ENCODE data around the gene TTN. TPM values are rescaled to one million over a fixed set of nuclear protein-coding genes. Genes with fewer than 3 reads are reported as not detected.

TTN gene
- total and polyA plus RNA-seq, 2 experiments from 2014 or later = 12.5 to 15.7 TPM

DNA sequence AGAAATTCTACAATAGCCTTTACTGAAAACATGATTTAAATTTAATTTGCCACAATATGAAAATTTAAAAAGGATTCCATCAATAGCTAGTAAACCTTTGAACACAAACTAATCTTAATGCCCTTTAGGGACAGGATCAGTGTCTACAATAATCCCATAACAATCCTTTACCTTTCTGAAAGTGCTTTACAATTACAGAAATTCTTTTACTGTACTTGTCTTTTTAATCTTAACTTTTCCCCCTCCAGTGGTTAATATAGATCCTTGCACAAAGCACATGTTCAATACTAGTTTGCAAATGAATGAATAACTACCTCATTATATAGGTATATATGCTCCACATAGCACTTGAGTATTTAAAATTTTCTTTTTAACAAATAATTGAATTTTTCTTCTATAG lies 204.3 kb downstream of the TTN start:
- no peaks in the 10 kb centered on the region for H3K79me2 ChIP-seq (replicated peaks; ENCODE audit: insufficient read depth)
- Mint-ChIP-seq H3K27me3 (ENCODE audit: insufficient read depth, low read depth, poor library complexity) (no peaks in the 10 kb centered on the region), H3K36me3 (ENCODE audit: low read depth) (peaks cover 13% of the 10 kb centered on the region; the same call in 2 of the 3 replicates), H3K9me3 (no peaks in the 10 kb centered on the region), H3K4me1 (no peaks in the 10 kb centered on the region), H3K27ac (no peak overlapping the region), H3K4me3 (no peak overlapping the region)
- no peaks in the 10 kb centered on the region for H3K9me2 ChIP-seq (ENCODE audit: insufficient read depth)
- no peaks in the 10 kb centered on the region for H4K20me1 ChIP-seq (replicated peaks; ENCODE audit: insufficient read depth)
- no peak overlapping the region for H3K4me2 ChIP-seq
- DNase-seq (ENCODE audit: low spot score) (no peak), ATAC-seq (no peak)
- no peak for TF ChIP-seq EZH2phosphoT487 (IDR thresholded peaks at IDR 0.05; ENCODE audit: unreplicated experiment)
- TF ChIP-seq, protein P1, sequence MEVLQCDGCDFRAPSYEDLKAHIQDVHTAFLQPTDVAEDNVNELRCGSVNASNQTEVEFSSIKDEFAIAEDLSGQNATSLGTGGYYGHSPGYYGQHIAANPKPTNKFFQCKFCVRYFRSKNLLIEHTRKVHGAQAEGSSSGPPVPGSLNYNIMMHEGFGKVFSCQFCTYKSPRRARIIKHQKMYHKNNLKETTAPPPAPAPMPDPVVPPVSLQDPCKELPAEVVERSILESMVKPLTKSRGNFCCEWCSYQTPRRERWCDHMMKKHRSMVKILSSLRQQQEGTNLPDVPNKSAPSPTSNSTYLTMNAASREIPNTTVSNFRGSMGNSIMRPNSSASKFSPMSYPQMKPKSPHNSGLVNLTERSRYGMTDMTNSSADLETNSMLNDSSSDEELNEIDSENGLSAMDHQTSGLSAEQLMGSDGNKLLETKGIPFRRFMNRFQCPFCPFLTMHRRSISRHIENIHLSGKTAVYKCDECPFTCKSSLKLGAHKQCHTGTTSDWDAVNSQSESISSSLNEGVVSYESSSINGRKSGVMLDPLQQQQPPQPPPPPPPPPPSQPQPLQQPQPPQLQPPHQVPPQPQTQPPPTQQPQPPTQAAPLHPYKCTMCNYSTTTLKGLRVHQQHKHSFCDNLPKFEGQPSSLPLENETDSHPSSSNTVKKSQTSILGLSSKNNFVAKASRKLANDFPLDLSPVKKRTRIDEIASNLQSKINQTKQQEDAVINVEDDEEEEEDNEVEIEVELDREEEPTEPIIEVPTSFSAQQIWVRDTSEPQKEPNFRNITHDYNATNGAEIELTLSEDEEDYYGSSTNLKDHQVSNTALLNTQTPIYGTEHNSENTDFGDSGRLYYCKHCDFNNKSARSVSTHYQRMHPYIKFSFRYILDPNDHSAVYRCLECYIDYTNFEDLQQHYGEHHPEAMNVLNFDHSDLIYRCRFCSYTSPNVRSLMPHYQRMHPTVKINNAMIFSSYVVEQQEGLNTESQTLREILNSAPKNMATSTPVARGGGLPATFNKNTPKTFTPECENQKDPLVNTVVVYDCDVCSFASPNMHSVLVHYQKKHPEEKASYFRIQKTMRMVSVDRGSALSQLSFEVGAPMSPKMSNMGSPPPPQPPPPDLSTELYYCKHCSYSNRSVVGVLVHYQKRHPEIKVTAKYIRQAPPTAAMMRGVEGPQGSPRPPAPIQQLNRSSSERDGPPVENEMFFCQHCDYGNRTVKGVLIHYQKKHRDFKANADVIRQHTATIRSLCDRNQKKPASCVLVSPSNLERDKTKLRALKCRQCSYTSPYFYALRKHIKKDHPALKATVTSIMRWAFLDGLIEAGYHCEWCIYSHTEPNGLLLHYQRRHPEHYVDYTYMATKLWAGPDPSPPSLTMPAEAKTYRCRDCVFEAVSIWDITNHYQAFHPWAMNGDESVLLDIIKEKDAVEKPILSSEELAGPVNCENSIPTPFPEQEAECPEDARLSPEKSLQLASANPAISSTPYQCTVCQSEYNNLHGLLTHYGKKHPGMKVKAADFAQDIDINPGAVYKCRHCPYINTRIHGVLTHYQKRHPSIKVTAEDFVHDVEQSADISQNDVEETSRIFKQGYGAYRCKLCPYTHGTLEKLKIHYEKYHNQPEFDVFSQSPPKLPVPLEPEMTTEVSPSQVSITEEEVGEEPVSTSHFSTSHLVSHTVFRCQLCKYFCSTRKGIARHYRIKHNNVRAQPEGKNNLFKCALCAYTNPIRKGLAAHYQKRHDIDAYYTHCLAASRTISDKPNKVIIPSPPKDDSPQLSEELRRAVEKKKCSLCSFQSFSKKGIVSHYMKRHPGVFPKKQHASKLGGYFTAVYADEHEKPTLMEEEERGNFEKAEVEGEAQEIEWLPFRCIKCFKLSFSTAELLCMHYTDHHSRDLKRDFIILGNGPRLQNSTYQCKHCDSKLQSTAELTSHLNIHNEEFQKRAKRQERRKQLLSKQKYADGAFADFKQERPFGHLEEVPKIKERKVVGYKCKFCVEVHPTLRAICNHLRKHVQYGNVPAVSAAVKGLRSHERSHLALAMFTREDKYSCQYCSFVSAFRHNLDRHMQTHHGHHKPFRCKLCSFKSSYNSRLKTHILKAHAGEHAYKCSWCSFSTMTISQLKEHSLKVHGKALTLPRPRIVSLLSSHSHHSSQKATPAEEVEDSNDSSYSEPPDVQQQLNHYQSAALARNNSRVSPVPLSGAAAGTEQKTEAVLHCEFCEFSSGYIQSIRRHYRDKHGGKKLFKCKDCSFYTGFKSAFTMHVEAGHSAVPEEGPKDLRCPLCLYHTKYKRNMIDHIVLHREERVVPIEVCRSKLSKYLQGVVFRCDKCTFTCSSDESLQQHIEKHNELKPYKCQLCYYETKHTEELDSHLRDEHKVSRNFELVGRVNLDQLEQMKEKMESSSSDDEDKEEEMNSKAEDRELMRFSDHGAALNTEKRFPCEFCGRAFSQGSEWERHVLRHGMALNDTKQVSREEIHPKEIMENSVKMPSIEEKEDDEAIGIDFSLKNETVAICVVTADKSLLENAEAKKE (CRISPR knock-in tag; IDR thresholded peaks at IDR 0.05) = no peak
- no peak for TF ChIP-seq NANOG (IDR thresholded peaks at IDR 0.05; ENCODE audit: borderline replicate concordance)
- TF ChIP-seq CREB1 (CRISPR knock-in tag; IDR thresholded peaks at IDR 0.05; ENCODE audit: low read depth) = no peak
- no peak for TF ChIP-seq ZNF114 (CRISPR knock-in tag; IDR thresholded peaks at IDR 0.05)
- TF ChIP-seq EZH2 (IDR thresholded peaks at IDR 0.05; ENCODE audit: low read depth, unreplicated experiment) = no peak
- TF ChIP-seq, protein P2, sequence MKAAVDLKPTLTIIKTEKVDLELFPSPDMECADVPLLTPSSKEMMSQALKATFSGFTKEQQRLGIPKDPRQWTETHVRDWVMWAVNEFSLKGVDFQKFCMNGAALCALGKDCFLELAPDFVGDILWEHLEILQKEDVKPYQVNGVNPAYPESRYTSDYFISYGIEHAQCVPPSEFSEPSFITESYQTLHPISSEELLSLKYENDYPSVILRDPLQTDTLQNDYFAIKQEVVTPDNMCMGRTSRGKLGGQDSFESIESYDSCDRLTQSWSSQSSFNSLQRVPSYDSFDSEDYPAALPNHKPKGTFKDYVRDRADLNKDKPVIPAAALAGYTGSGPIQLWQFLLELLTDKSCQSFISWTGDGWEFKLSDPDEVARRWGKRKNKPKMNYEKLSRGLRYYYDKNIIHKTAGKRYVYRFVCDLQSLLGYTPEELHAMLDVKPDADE (IDR thresholded peaks at IDR 0.05) = no peak
- TF ChIP-seq STAT1 (IDR thresholded peaks at IDR 0.05; ENCODE audit: unreplicated experiment) = no peak
- TF ChIP-seq, protein P3, sequence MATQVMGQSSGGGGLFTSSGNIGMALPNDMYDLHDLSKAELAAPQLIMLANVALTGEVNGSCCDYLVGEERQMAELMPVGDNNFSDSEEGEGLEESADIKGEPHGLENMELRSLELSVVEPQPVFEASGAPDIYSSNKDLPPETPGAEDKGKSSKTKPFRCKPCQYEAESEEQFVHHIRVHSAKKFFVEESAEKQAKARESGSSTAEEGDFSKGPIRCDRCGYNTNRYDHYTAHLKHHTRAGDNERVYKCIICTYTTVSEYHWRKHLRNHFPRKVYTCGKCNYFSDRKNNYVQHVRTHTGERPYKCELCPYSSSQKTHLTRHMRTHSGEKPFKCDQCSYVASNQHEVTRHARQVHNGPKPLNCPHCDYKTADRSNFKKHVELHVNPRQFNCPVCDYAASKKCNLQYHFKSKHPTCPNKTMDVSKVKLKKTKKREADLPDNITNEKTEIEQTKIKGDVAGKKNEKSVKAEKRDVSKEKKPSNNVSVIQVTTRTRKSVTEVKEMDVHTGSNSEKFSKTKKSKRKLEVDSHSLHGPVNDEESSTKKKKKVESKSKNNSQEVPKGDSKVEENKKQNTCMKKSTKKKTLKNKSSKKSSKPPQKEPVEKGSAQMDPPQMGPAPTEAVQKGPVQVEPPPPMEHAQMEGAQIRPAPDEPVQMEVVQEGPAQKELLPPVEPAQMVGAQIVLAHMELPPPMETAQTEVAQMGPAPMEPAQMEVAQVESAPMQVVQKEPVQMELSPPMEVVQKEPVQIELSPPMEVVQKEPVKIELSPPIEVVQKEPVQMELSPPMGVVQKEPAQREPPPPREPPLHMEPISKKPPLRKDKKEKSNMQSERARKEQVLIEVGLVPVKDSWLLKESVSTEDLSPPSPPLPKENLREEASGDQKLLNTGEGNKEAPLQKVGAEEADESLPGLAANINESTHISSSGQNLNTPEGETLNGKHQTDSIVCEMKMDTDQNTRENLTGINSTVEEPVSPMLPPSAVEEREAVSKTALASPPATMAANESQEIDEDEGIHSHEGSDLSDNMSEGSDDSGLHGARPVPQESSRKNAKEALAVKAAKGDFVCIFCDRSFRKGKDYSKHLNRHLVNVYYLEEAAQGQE (IDR thresholded peaks at IDR 0.05; ENCODE audit: unreplicated experiment) = no peak
- TF ChIP-seq, protein P4, sequence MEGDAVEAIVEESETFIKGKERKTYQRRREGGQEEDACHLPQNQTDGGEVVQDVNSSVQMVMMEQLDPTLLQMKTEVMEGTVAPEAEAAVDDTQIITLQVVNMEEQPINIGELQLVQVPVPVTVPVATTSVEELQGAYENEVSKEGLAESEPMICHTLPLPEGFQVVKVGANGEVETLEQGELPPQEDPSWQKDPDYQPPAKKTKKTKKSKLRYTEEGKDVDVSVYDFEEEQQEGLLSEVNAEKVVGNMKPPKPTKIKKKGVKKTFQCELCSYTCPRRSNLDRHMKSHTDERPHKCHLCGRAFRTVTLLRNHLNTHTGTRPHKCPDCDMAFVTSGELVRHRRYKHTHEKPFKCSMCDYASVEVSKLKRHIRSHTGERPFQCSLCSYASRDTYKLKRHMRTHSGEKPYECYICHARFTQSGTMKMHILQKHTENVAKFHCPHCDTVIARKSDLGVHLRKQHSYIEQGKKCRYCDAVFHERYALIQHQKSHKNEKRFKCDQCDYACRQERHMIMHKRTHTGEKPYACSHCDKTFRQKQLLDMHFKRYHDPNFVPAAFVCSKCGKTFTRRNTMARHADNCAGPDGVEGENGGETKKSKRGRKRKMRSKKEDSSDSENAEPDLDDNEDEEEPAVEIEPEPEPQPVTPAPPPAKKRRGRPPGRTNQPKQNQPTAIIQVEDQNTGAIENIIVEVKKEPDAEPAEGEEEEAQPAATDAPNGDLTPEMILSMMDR (conservative IDR thresholded peaks at IDR 0.05; ENCODE audit: low read depth in 2 of 2) = no peak
- TF ChIP-seq POLR2AphosphoS5 (IDR thresholded peaks at IDR 0.05; ENCODE audit: low read depth) = no peak
- no peak for TF ChIP-seq ZNF331 (CRISPR knock-in tag; IDR thresholded peaks at IDR 0.05; ENCODE audit: low read depth)
- TF ChIP-seq JUNB (IDR thresholded peaks at IDR 0.05; ENCODE audit: unreplicated experiment) = no peak
- H3K27ac ChIP-seq (ENCODE audit: low read depth) = no peak overlapping the region
- no peaks in the 10 kb centered on the region for H3K27me3 ChIP-seq (ENCODE audit: insufficient read depth)
- H3K4me1 ChIP-seq (ENCODE audit: insufficient read depth) = no peaks in the 10 kb centered on the region
- no peaks in the 10 kb centered on the region for H3F3A ChIP-seq (replicated peaks; ENCODE audit: low read depth)
- H3K4me3 ChIP-seq = no peak overlapping the region
- no peak overlapping the region for H2AFZ ChIP-seq
- peaks cover 10% of the 10 kb centered on the region for H3K36me3 ChIP-seq (ENCODE audit: insufficient read depth)
